Omental fat pad (tissue), 4 donors: ENCODE results near the gene RBFA. TPM values are rescaled to one million over a fixed set of nuclear protein-coding genes. Genes with fewer than 3 reads are reported as not detected.
"Not testable (repeated sequence)": the region's sequence is repeated elsewhere in the genome, so short reads cannot be mapped to it uniquely, and the experiment has no call there.

Source experiments
- ATAC-seq: fragments of 150-250 bp; one replicate; pipeline ENCODE4 v1.9.1; 2016; ENCODE audit warnings: mild to moderate bottlenecking, moderate library complexity; ENCODE audit not compliant: low FRiP score
- DNase-seq: peaks from one replicate; pipeline ENCODE4 v3.0.0-alpha.2; 2019; ENCODE audit warnings: low spot score
- CTCF ChIP-seq, 3 donors: fragments of 450-650 bp; IDR thresholded peaks; one replicate each; pipeline ENCODE4 v1.5.1; 2016 to 2017; ENCODE audit warnings: antibody characterized with exemption in 3 of 3, mild to moderate bottlenecking in 3 of 3, moderate library complexity in 2 of 3
- total RNA-seq, 4 donors: library from RNA; depleted of rRNA; stranded (reverse); fragments of >200 nt; gene quantifications; one replicate each; pipeline ENCODE4 v1.1.0, GENCODE V29; 2016

RBFA gene
- total RNA-seq, 4 donors from 2014 or later, result 26.3 to 45.3 (median 32.8) TPM

GRCh38 chr18:80009661-80010550 is 24.3 kb upstream of the RBFA start:
- ATAC-seq, result peak; percentile 80
- TF ChIP-seq CTCF (IDR thresholded peaks at IDR 0.05), result no peak
- DNase-seq, result no peak

- ATAC-seq (no peak), DNase-seq (no peak)
- TF ChIP-seq CTCF (IDR thresholded peaks at IDR 0.05), result no peak
Measured at GRCh38 chr18:80010551-80010906, 23.7 kb upstream of the RBFA start.

GRCh38 chr18:80011496-80012137 is 22.6 kb upstream of the RBFA start:
- ATAC-seq, DNase-seq: not testable (repeated sequence)

- no peak for TF ChIP-seq CTCF (IDR thresholded peaks at IDR 0.05)
- DNase-seq (no peak), ATAC-seq (no peak)
Measured at GRCh38 chr18:80012714-80013113, 21.5 kb upstream of the RBFA start.

GRCh38 chr18:80022613-80023012 is 11.6 kb upstream of the RBFA start:
- DNase-seq (no peak), ATAC-seq (no peak)
- no peak for TF ChIP-seq CTCF (IDR thresholded peaks at IDR 0.05)

GRCh38 chr18:80023173-80023572 is 11.1 kb upstream of the RBFA start:
- no peak for ATAC-seq

GRCh38 chr18:80026363-80026762 is 7.9 kb upstream of the RBFA start:
- ATAC-seq (no peak), DNase-seq (no peak)
- TF ChIP-seq CTCF (IDR thresholded peaks at IDR 0.05), result no peak

More at GRCh38 chr18:80023173-80023572, 11.1 kb upstream of the RBFA start:
- TF ChIP-seq CTCF (IDR thresholded peaks at IDR 0.05), result no peak
- no peak for DNase-seq

GRCh38 chr18:80027719-80028118 is 6.5 kb upstream of the RBFA start:
- ATAC-seq, DNase-seq: not testable (repeated sequence)
